Peyer's patch (tissue), 4 donors: ENCODE measurements around the gene RPS24. TPM values are rescaled to one million over a fixed set of nuclear protein-coding genes. Genes with fewer than 3 reads are reported as not detected.

Source experiments
- DNase-seq, 3 donors: peaks; one replicate each; pipeline ENCODE4 v3.0.0-alpha.2; 2017 to 2019
- H3K27ac ChIP-seq, 4 donors: fragments of 200-600 bp; sonication (generic); one replicate each; pipeline ENCODE4 v1.5.1; 2016 to 2019
- H3K27me3 ChIP-seq, 2 donors: fragments of 200-600 bp; sonication (generic); one replicate each; pipeline ENCODE4 v1.5.1; 2019
- H3K36me3 ChIP-seq, 3 donors: fragments of 200-600 bp; sonication (generic); one replicate each; pipeline ENCODE4 v1.5.1; 2016 to 2019
- H3K4me1 ChIP-seq, 4 donors: fragments of 200-600 bp; sonication (generic); one replicate each; pipeline ENCODE4 v1.5.1; 2016 to 2019
- H3K4me3 ChIP-seq, 4 donors: fragments of 200-600 bp; sonication (generic); 1 replicate in 3 of 4; 2 replicates in 1 of 4; pipeline ENCODE4 v1.5.1; 2016 to 2019; ENCODE audit warnings: mild to moderate bottlenecking in 1 of 4
- H3K9me3 ChIP-seq, 4 donors: fragments of 200-600 bp; sonication (generic); one replicate each; pipeline ENCODE4 v1.5.1; 2016 to 2019; ENCODE audit warnings: mild to moderate bottlenecking in 1 of 4
- POLR2A ChIP-seq, 2 donors: fragments of 450-650 bp; IDR thresholded peaks; one replicate each; pipeline ENCODE4 v1.5.1; 2017; ENCODE audit warnings: antibody characterized with exemption in 2 of 2, mild to moderate bottlenecking in 2 of 2, moderate library complexity in 2 of 2
- total RNA-seq, 4 donors: library from RNA; depleted of rRNA; stranded (reverse); fragments of >200 nt; gene quantifications; one replicate each; pipeline ENCODE4 v1.1.0, GENCODE V29; 2016
- TF ChIP-seq, protein P1 (sequence below), 6 experiments: fragments of 450-650 bp in 4 of 6; fragments of 200-600 bp in 2 of 6; sonication (generic) in 1 of 6; IDR thresholded peaks; one replicate each; pipeline ENCODE4 v1.5.1; 2017 to 2019; ENCODE audit warnings: antibody characterized with exemption in 6 of 6, mild to moderate bottlenecking in 3 of 6, moderate library complexity in 1 of 6

Gene RPS24
- total RNA-seq, 4 donors from 2014 or later = 999 to 2,177 (median 1,337) TPM

DNA sequence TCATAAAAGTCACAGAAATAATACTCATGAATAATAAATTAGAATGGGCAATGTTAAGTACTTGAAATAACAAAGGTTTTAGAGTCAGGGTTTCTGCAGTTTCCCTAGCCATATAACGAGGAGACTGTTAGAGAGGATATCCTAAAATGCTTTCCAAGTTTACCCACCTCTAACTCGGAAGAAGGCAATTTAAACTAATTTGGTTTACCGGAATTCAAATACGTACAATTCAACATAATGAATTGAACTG, 351 bp upstream of the RPS24 start:
- Histone ChIP-seq H3K27me3 (no peaks in the 10 kb centered on the region), H3K4me1 (peaks cover 2 to 33% (median 8%) of the 10 kb centered on the region in 4 donors), H3K36me3 (peaks cover 0 to 29% (median 0%) of the 10 kb centered on the region in 3 donors), H3K4me3 (peak overlapping the region; percentile 80 to 97 (median 83)), H3K27ac (peak overlapping the region; percentile 29 to 85 (median 72)), H3K9me3 (no peaks in the 10 kb centered on the region)
- DNase-seq = no peak
- TF ChIP-seq POLR2A (IDR thresholded peaks at IDR 0.05) = no peak
- TF ChIP-seq, protein P1, sequence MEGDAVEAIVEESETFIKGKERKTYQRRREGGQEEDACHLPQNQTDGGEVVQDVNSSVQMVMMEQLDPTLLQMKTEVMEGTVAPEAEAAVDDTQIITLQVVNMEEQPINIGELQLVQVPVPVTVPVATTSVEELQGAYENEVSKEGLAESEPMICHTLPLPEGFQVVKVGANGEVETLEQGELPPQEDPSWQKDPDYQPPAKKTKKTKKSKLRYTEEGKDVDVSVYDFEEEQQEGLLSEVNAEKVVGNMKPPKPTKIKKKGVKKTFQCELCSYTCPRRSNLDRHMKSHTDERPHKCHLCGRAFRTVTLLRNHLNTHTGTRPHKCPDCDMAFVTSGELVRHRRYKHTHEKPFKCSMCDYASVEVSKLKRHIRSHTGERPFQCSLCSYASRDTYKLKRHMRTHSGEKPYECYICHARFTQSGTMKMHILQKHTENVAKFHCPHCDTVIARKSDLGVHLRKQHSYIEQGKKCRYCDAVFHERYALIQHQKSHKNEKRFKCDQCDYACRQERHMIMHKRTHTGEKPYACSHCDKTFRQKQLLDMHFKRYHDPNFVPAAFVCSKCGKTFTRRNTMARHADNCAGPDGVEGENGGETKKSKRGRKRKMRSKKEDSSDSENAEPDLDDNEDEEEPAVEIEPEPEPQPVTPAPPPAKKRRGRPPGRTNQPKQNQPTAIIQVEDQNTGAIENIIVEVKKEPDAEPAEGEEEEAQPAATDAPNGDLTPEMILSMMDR (IDR thresholded peaks at IDR 0.05) = no peak

DNA sequence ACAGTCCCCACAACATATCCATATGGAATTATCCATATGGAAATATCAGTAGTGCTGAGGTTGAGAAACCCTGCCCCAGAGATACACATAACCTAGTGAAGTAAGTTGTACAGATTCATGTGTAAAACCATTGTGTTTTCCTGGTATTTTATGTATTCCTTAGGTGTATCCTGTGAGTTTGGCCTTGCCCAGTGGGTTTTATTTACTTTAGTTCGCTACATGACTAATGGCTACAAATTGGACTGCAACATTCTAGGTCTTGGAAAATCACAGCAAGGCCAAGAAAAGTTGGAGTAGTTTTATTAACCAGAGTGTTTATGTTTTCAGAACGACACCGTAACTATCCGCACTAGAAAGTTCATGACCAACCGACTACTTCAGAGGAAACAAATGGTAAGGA, 1.4 kb downstream of the RPS24 start:
- peak overlapping the region in 3 of 4 donors; percentile 80 to 97 (median 85) for H3K4me3 ChIP-seq
- TF ChIP-seq POLR2A (IDR thresholded peaks at IDR 0.05) = no peak
- TF ChIP-seq, protein P1 (IDR thresholded peaks at IDR 0.05) = no peak
- no peaks in the 10 kb centered on the region for H3K9me3 ChIP-seq
- H3K36me3 ChIP-seq = peaks cover 0 to 47% (median 0%) of the 10 kb centered on the region in 3 donors
- H3K27ac ChIP-seq = no peak overlapping the region
- DNase-seq = no peak
- no peaks in the 10 kb centered on the region for H3K27me3 ChIP-seq
- peaks cover 0 to 28% (median 5%) of the 10 kb centered on the region in 4 donors for H3K4me1 ChIP-seq

DNA sequence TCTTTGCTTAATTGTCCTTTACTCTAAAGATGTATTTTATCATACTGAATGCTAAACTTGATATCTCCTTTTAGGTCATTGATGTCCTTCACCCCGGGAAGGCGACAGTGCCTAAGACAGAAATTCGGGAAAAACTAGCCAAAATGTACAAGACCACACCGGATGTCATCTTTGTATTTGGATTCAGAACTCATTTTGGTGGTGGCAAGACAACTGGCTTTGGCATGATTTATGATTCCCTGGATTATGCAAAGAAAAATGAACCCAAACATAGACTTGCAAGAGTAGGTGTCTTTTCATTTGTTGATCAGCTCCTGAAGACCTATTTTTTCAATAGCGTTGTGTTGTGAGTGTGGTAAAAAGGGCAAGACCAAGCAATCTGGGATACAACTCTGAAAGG, 1.8 kb downstream of the RPS24 start:
- DNase-seq = no peak
- no peak overlapping the region for H3K27ac ChIP-seq
- peaks cover 0 to 51% (median 0%) of the 10 kb centered on the region in 3 donors for H3K36me3 ChIP-seq
- no peak overlapping the region for H3K4me3 ChIP-seq
- H3K27me3 ChIP-seq = no peaks in the 10 kb centered on the region
- H3K9me3 ChIP-seq = no peaks in the 10 kb centered on the region
- TF ChIP-seq, protein P1 (IDR thresholded peaks at IDR 0.05) = no peak
- no peak for TF ChIP-seq POLR2A (IDR thresholded peaks at IDR 0.05)
- peaks cover 0 to 28% (median 5%) of the 10 kb centered on the region in 4 donors for H3K4me1 ChIP-seq

DNA sequence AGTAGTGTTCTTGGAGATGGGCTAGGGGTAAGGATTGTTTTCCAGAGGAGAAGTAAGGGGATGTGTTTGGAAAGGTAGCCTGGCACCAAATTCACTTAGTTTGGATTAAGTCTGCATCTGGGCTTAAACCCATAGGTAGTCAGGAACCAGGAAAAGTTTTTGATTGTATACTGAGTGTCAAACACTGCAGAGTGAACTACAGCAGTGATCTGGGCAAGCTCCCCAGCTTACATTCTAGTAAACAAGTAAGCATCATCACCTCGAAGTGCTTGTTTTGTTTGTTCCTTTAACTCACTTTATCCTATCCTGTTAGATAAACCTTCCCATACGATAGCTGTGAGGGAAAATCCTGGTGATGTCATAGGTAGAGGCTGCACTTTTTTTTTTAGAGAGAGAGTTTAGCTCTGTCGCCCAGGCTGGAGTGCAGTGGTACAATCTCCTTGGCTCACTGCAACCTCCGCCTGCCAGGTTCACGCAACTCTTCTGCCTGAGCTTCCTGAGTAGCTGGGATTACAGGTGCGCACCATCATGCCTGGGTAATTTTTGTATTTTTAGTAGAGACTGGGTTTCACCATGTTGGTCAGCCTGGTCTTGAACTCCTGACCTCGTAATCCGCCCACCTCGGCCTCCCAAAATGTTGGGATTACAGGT, 2.4 kb downstream of the RPS24 start:
- no peak for TF ChIP-seq POLR2A (IDR thresholded peaks at IDR 0.05)
- TF ChIP-seq, protein P1 (IDR thresholded peaks at IDR 0.05) = no peak

DNA sequence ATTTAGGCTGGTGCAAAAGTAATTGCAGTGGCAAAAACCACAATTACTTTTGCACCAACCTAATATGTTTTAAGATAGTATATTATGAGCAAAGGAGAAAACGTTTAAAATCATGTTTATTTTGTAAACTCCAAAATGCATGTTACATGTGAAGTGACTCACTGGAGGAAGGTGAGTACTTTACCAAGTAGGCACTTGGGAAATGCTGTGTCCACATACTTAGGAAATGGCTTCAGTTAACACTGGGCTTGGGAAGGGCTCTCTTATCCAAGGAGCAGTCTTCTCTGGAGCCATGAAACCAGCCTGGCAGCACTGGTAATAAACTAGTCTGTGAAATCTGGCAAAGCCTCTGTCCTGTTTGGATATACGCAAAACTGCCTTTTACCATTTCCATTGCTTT, 4.4 kb downstream of the RPS24 start:
- H3K4me1 ChIP-seq = peaks cover 0 to 28% (median 5%) of the 10 kb centered on the region in 4 donors
- peaks cover 0 to 70% (median 0%) of the 10 kb centered on the region in 3 donors for H3K36me3 ChIP-seq

More for the DNA sequence above, 2.4 kb downstream of the RPS24 start:
- DNase-seq = no peak
- no peaks in the 10 kb centered on the region for H3K27me3 ChIP-seq
- H3K36me3 ChIP-seq = peaks cover 0 to 57% (median 0%) of the 10 kb centered on the region in 3 donors
- H3K27ac ChIP-seq = no peak overlapping the region
- no peaks in the 10 kb centered on the region for H3K9me3 ChIP-seq
- H3K4me3 ChIP-seq = no peak overlapping the region
- peaks cover 0 to 28% (median 5%) of the 10 kb centered on the region in 4 donors for H3K4me1 ChIP-seq

More for the DNA sequence above, 4.4 kb downstream of the RPS24 start:
- no peak overlapping the region for H3K27ac ChIP-seq
- TF ChIP-seq, protein P1 (IDR thresholded peaks at IDR 0.05) = no peak
- TF ChIP-seq POLR2A (IDR thresholded peaks at IDR 0.05) = no peak
- DNase-seq = no peak
- no peaks in the 10 kb centered on the region for H3K9me3 ChIP-seq
- H3K4me3 ChIP-seq = no peak overlapping the region
- no peaks in the 10 kb centered on the region for H3K27me3 ChIP-seq
